ENCODE data around the gene HCAR2.
"Not testable (repeated sequence)": the region's sequence is repeated elsewhere in the genome, so short reads cannot be mapped to it uniquely, and the experiment has no call there.

Gene HCAR2

GRCh38 chr12:122729583-122730214, 26.5 kb upstream of the HCAR2 start:
- no peak overlapping the region for H3K27ac Mint-ChIP-seq
- intact Hi-C loops (cut with micrococcal nuclease): no loop called here
- no peak overlapping the region for H3K4me3 Mint-ChIP-seq
- H3K27me3 Mint-ChIP-seq: peaks cover 39% of the 10 kb centered on the region
- no peaks in the 10 kb centered on the region for H3K36me3 Mint-ChIP-seq (ENCODE audit: low read depth)
- H3K9me3 Mint-ChIP-seq: no peaks in the 10 kb centered on the region
- H3K4me1 Mint-ChIP-seq (ENCODE audit: low read depth): peaks cover 78% of the 10 kb centered on the region

GRCh38 chr12:122726080-122726558, 23.0 kb upstream of the HCAR2 start:
- peaks cover 75% of the 10 kb centered on the region for H3K4me1 Mint-ChIP-seq (ENCODE audit: low read depth)

GRCh38 chr12:122725452-122726079, 22.4 kb upstream of the HCAR2 start:
- Mint-ChIP-seq H3K27ac (peak overlapping the region; percentile 88), H3K36me3 (ENCODE audit: low read depth) (no peaks in the 10 kb centered on the region), H3K4me3 (peak overlapping the region; percentile 64), H3K27me3 (peaks cover 31% of the 10 kb centered on the region), H3K4me1 (ENCODE audit: low read depth) (peaks cover 76% of the 10 kb centered on the region), H3K9me3 (no peaks in the 10 kb centered on the region)
- intact Hi-C loops (cut with micrococcal nuclease): no loop called here

More at GRCh38 chr12:122726080-122726558, 23.0 kb upstream of the HCAR2 start:
- intact Hi-C loops (cut with micrococcal nuclease): no loop called here
- Mint-ChIP-seq H3K27ac (peak overlapping the region; percentile 88), H3K4me3 (peak overlapping the region; percentile 64), H3K9me3 (no peaks in the 10 kb centered on the region), H3K27me3 (peaks cover 32% of the 10 kb centered on the region), H3K36me3 (ENCODE audit: low read depth) (no peaks in the 10 kb centered on the region)

GRCh38 chr12:122724641-122725243, 21.6 kb upstream of the HCAR2 start:
- Mint-ChIP-seq H3K27me3 (peaks cover 24% of the 10 kb centered on the region), H3K4me1 (ENCODE audit: low read depth) (peaks cover 76% of the 10 kb centered on the region), H3K9me3 (no peaks in the 10 kb centered on the region), H3K36me3 (ENCODE audit: low read depth) (no peaks in the 10 kb centered on the region), H3K4me3 (no peak overlapping the region), H3K27ac (peak overlapping the region; percentile 88)
- intact Hi-C loops (cut with micrococcal nuclease): no loop called here

GRCh38 chr12:122722387-122722786, 19.2 kb upstream of the HCAR2 start:
- Mint-ChIP-seq H3K36me3 (ENCODE audit: low read depth) (no peaks in the 10 kb centered on the region), H3K27me3 (peaks cover 15% of the 10 kb centered on the region), H3K27ac (peak overlapping the region; percentile 78), H3K4me1 (ENCODE audit: low read depth) (peaks cover 58% of the 10 kb centered on the region), H3K9me3 (no peaks in the 10 kb centered on the region), H3K4me3 (no peak overlapping the region)
- intact Hi-C loops (cut with micrococcal nuclease): no loop called here

GRCh38 chr12:122721057-122721545, 17.9 kb upstream of the HCAR2 start:
- Mint-ChIP-seq H3K36me3 (ENCODE audit: low read depth) (no peaks in the 10 kb centered on the region), H3K27me3 (peaks cover 17% of the 10 kb centered on the region), H3K4me3 (no peak overlapping the region), H3K27ac (peak overlapping the region; percentile 34), H3K4me1 (ENCODE audit: low read depth) (peaks cover 64% of the 10 kb centered on the region), H3K9me3 (no peaks in the 10 kb centered on the region)
- intact Hi-C loops (cut with micrococcal nuclease): no loop called here

GRCh38 chr12:122716658-122717057, 13.5 kb upstream of the HCAR2 start, which contains the start of gene HCAR3:
HCAR3 (minus strand) TSS chr12:122716811; CDS start chr12:122716737, 74 bp downstream.
- Mint-ChIP-seq H3K27ac (peak within 1 kb of the TSS; percentile 60), H3K4me1 (ENCODE audit: low read depth) (peaks cover 54% of the 10 kb centered on the region), H3K4me3 (peak within 1 kb of the TSS; percentile 66), H3K27me3 (peaks cover 17% of the 10 kb centered on the region)
- H3K36me3 Mint-ChIP-seq (ENCODE audit: low read depth); H3K9me3 Mint-ChIP-seq; intact Hi-C loops (cut with micrococcal nuclease): not testable (repeated sequence)

- Mint-ChIP-seq H3K27me3 (peaks cover 19% of the 10 kb centered on the region), H3K4me3 (peak overlapping the region; percentile 66), H3K27ac (peak overlapping the region; percentile 60), H3K4me1 (ENCODE audit: low read depth) (peaks cover 55% of the 10 kb centered on the region)
- H3K9me3 Mint-ChIP-seq; intact Hi-C loops (cut with micrococcal nuclease); H3K36me3 Mint-ChIP-seq (ENCODE audit: low read depth): not testable (repeated sequence)
Measured at GRCh38 chr12:122715211-122715610, 12.1 kb upstream of the HCAR2 start.

GRCh38 chr12:122713491-122714188, 10.5 kb upstream of the HCAR2 start:
- peaks cover 23% of the 10 kb centered on the region for H3K27me3 Mint-ChIP-seq
- H3K9me3 Mint-ChIP-seq; H3K4me3 Mint-ChIP-seq; H3K36me3 Mint-ChIP-seq (ENCODE audit: low read depth); intact Hi-C loops (cut with micrococcal nuclease); H3K27ac Mint-ChIP-seq: not testable (repeated sequence)
- peaks cover 54% of the 10 kb centered on the region for H3K4me1 Mint-ChIP-seq (ENCODE audit: low read depth)

- intact Hi-C loops (cut with micrococcal nuclease); H3K4me3 Mint-ChIP-seq; H3K36me3 Mint-ChIP-seq (ENCODE audit: low read depth); H3K9me3 Mint-ChIP-seq: not testable (repeated sequence)
- H3K4me1 Mint-ChIP-seq (ENCODE audit: low read depth): peaks cover 43% of the 10 kb centered on the region
- peaks cover 12% of the 10 kb centered on the region for H3K27me3 Mint-ChIP-seq
- H3K27ac Mint-ChIP-seq: peak overlapping the region; percentile 53
Measured at GRCh38 chr12:122711266-122711665, 8.1 kb upstream of the HCAR2 start.

- H3K27ac Mint-ChIP-seq; H3K4me3 Mint-ChIP-seq; H3K36me3 Mint-ChIP-seq (ENCODE audit: low read depth); intact Hi-C loops (cut with micrococcal nuclease); H3K9me3 Mint-ChIP-seq: not testable (repeated sequence)
- Mint-ChIP-seq H3K4me1 (ENCODE audit: low read depth) (peaks cover 34% of the 10 kb centered on the region), H3K27me3 (peaks cover 11% of the 10 kb centered on the region)
Measured at GRCh38 chr12:122710341-122710740, 7.2 kb upstream of the HCAR2 start.

GRCh38 chr12:122709287-122709686, 6.1 kb upstream of the HCAR2 start:
- peaks cover 24% of the 10 kb centered on the region for H3K4me1 Mint-ChIP-seq (ENCODE audit: low read depth)
- H3K27ac Mint-ChIP-seq; H3K36me3 Mint-ChIP-seq (ENCODE audit: low read depth); intact Hi-C loops (cut with micrococcal nuclease); H3K9me3 Mint-ChIP-seq; H3K4me3 Mint-ChIP-seq: not testable (repeated sequence)
- peaks cover 13% of the 10 kb centered on the region for H3K27me3 Mint-ChIP-seq

- H3K4me3 Mint-ChIP-seq; H3K36me3 Mint-ChIP-seq (ENCODE audit: low read depth); intact Hi-C loops (cut with micrococcal nuclease); H3K9me3 Mint-ChIP-seq; H3K27ac Mint-ChIP-seq: not testable (repeated sequence)
- peaks cover 15% of the 10 kb centered on the region for H3K27me3 Mint-ChIP-seq
- H3K4me1 Mint-ChIP-seq (ENCODE audit: low read depth): peaks cover 30% of the 10 kb centered on the region
Measured at GRCh38 chr12:122703841-122704240, 684 bp upstream of the HCAR2 start.

GRCh38 chr12:122701481-122701880, 1.7 kb downstream of the HCAR2 start:
- H3K36me3 Mint-ChIP-seq (ENCODE audit: low read depth); H3K9me3 Mint-ChIP-seq; H3K27ac Mint-ChIP-seq; intact Hi-C loops (cut with micrococcal nuclease): not testable (repeated sequence)
- Mint-ChIP-seq H3K4me1 (ENCODE audit: low read depth) (peaks cover 49% of the 10 kb centered on the region), H3K4me3 (peak overlapping the region; percentile 56), H3K27me3 (peaks cover 19% of the 10 kb centered on the region)
